OCI-LY7 (cell line): ENCODE measurements around the gene PIP5K1C. TPM values are rescaled to one million over a fixed set of nuclear protein-coding genes. Genes with fewer than 3 reads are reported as not detected.
"Not testable (repeated sequence)": the region's sequence is repeated elsewhere in the genome, so short reads cannot be mapped to it uniquely, and the experiment has no call there.

Experiments
- BruUV-seq: library from RNA; stranded (reverse); fragments of 400-500 nt; replicated peaks from 2 replicates; lab custom pipeline; 2021; lab: Mats Ljungman, UMichigan
- CTCF ChIA-PET: fragments of 300-600 bp; sonication (Branson Sonifier 250); formaldehyde crosslinking; loops from one replicate; lab custom pipeline; 2022; ENCODE audit warnings: antibody characterized with exemption; ENCODE audit not compliant: unreplicated experiment; lab: Charles Lee
- POLR2A ChIA-PET: fragments of 300-600 bp; sonication (Branson Sonifier 250); formaldehyde crosslinking; loops from one replicate; lab custom pipeline; 2022; ENCODE audit warnings: antibody characterized with exemption; lab: Charles Lee
- DNase-seq: peaks from one replicate; pipeline ENCODE4 v3.0.0-alpha.2; 2015; ENCODE audit warnings: low spot score
- H2AFZ ChIP-seq: fragments of 200-600 bp; sonication (generic), shearing (Covaris generic); 2 replicates; pipeline ENCODE4 v1.6.1; 2014; ENCODE audit warnings: mild to moderate bottlenecking, antibody characterized with exemption, low read length, moderate library complexity
- H3K27ac ChIP-seq: fragments of 200-600 bp; sonication (generic); 2 replicates; pipeline ENCODE4 v1.5.1; 2014; ENCODE audit warnings: mixed run types, low read depth, mild to moderate bottlenecking, moderate library complexity, low read length, inconsistent platforms; ENCODE audit not compliant: poor library complexity, severe bottlenecking
- H3K36me3 ChIP-seq: fragments of 200-600 bp; sonication (generic); 2 replicates; pipeline ENCODE4 v1.6.1; 2014; ENCODE audit warnings: mild to moderate bottlenecking, antibody characterized with exemption, low read length, moderate library complexity, mixed read lengths; ENCODE audit not compliant: insufficient read depth
- H3K4me1 ChIP-seq: fragments of 200-600 bp; sonication (generic); 2 replicates; pipeline ENCODE4 v1.5.1; 2014; ENCODE audit warnings: mild to moderate bottlenecking, low read length; ENCODE audit not compliant: insufficient read depth, poor library complexity, severe bottlenecking
- H3K4me2 ChIP-seq: fragments of 200-600 bp; sonication (generic); 2 replicates; pipeline ENCODE4 v1.6.1; 2014; ENCODE audit warnings: mild to moderate bottlenecking, low read length
- H3K4me3 ChIP-seq: fragments of 200-600 bp; sonication (generic); 2 replicates; pipeline ENCODE4 v1.5.1; 2014; ENCODE audit warnings: mild to moderate bottlenecking, low read depth, low read length; ENCODE audit not compliant: poor library complexity, severe bottlenecking
- H3K79me2 ChIP-seq: fragments of 200-600 bp; sonication (generic); 2 replicates; pipeline ENCODE4 v1.6.1; 2016; ENCODE audit warnings: low read depth, mild to moderate bottlenecking, low read length, moderate library complexity, mixed read lengths; ENCODE audit not compliant: insufficient read depth
- H3K9me2 ChIP-seq: fragments of 200-600 bp; sonication (generic); 2 replicates; pipeline ENCODE4 v1.6.1; 2016; ENCODE audit warnings: mild to moderate bottlenecking, low read length, mixed read lengths; ENCODE audit not compliant: insufficient read depth
- H3K9me3 ChIP-seq: fragments of 200-600 bp; sonication (generic); 2 replicates; pipeline ENCODE4 v1.6.1; 2014; ENCODE audit warnings: mild to moderate bottlenecking, mixed run types, low read length, mixed read lengths
- H4K20me1 ChIP-seq: fragments of 200-600 bp; sonication (generic); 2 replicates; pipeline ENCODE4 v1.6.1; 2014; ENCODE audit warnings: mild to moderate bottlenecking, antibody characterized with exemption, low read length, moderate library complexity, mixed read lengths; ENCODE audit not compliant: insufficient read depth
- EZH2phosphoT487 ChIP-seq: fragments of 200-600 bp; sonication (generic); IDR thresholded peaks from 2 replicates; pipeline ENCODE4 v1.6.1; 2018; ENCODE audit warnings: low read depth, borderline replicate concordance, mild to moderate bottlenecking, mixed run types, antibody characterized with exemption, low read length, moderate library complexity, mixed read lengths
- intact Hi-C: fragments of 100-400 bp; cut with micrococcal nuclease; formaldehyde crosslinking; loops from one replicate; pipeline ENCODE4 v1.10.0; 2022; ENCODE audit not compliant: unreplicated experiment
- total RNA-seq, 2 experiments: library from RNA; depleted of rRNA in 1 of 2; stranded (reverse); fragments of >200 nt in 1 of 2; shearing (Covaris generic) in 1 of 2; gene quantifications; 2 replicates each; pipeline ENCODE4 v1.2.3, GENCODE V29; 2014 to 2022
- TF ChIP-seq, protein P1 (sequence below): fragments of 200-600 bp; sonication (generic); conservative IDR thresholded peaks from 2 replicates; pipeline ENCODE4 v1.5.1; 2014; ENCODE audit warnings: mild to moderate bottlenecking, antibody characterized with exemption, low read length, moderate library complexity, mixed read lengths

The PIP5K1C gene
- total RNA-seq, 2 experiments from 2014 or later: 7.6 to 15.1 TPM

DNA sequence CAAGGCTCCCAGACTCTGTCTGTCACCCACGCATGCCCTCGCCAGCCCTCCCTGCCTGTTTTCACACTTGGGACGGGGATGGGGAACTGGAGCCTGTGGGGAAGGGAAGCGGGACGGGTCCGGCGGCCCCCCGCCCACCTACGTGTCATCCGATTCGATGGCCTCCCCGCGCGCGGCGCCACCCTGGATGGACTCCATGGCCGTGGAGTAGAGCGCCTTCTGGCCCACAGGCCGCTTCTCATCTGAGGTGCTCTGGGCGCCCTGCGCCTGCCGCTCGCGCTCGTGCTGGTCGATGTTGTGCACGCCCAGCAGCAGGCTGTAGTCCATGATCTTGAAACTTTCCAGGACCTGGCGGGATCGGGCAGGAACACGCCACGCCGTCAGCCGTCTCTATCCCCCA lies 48.6 kb downstream of the PIP5K1C start:
- no peak overlapping the region for H3K27ac ChIP-seq
- ChIA-PET CTCF (no interaction called here), POLR2A (no interaction called here)
- BruUV-seq: no TSS peak
- no peak overlapping the region for H3K4me3 ChIP-seq
- intact Hi-C loops: no loop called here
- no peaks in the 10 kb centered on the region for H3K79me2 ChIP-seq
- H4K20me1 ChIP-seq: no peaks in the 10 kb centered on the region
- H3K4me2 ChIP-seq: no peak overlapping the region
- no peaks in the 10 kb centered on the region for H3K9me2 ChIP-seq
- no peaks in the 10 kb centered on the region for H3K9me3 ChIP-seq
- H3K36me3 ChIP-seq: peaks cover under 1% of the 10 kb centered on the region; the same call in 1 of the 2 replicates
- H2AFZ ChIP-seq: no peak overlapping the region
- H3K4me1 ChIP-seq: no peaks in the 10 kb centered on the region
- no peak for DNase-seq
- no peak for TF ChIP-seq EZH2phosphoT487
- TF ChIP-seq, protein P1, sequence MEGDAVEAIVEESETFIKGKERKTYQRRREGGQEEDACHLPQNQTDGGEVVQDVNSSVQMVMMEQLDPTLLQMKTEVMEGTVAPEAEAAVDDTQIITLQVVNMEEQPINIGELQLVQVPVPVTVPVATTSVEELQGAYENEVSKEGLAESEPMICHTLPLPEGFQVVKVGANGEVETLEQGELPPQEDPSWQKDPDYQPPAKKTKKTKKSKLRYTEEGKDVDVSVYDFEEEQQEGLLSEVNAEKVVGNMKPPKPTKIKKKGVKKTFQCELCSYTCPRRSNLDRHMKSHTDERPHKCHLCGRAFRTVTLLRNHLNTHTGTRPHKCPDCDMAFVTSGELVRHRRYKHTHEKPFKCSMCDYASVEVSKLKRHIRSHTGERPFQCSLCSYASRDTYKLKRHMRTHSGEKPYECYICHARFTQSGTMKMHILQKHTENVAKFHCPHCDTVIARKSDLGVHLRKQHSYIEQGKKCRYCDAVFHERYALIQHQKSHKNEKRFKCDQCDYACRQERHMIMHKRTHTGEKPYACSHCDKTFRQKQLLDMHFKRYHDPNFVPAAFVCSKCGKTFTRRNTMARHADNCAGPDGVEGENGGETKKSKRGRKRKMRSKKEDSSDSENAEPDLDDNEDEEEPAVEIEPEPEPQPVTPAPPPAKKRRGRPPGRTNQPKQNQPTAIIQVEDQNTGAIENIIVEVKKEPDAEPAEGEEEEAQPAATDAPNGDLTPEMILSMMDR: no peak

DNA sequence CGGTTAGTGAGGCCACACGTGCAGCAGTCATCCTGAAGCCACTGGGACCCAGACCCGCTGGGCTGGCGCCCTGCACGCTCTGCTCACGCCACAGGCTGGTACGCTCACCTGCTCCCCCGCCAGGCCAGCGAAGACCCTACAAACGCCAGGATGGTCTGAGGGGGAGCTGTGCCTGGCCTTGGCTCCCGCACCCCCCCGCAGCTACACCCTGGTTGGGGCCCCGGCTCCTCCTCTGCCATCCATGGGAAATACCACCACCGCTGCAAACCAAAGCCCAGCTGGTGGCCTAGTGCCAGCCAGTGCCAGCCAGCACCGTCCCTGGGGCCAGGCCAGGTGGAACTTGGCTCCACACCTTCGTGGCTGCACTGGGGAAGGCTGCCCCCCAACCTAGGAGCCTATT lies 50.4 kb downstream of the PIP5K1C start:
- Histone ChIP-seq H2AFZ (no peak overlapping the region), H3K4me1 (no peaks in the 10 kb centered on the region), H3K36me3 (no peaks in the 10 kb centered on the region), H3K79me2 (no peaks in the 10 kb centered on the region), H3K9me2 (no peaks in the 10 kb centered on the region), H3K9me3 (no peaks in the 10 kb centered on the region), H3K4me2 (no peak overlapping the region), H3K27ac (no peak overlapping the region), H3K4me3 (no peak overlapping the region), H4K20me1 (no peaks in the 10 kb centered on the region)
- ChIA-PET POLR2A (no interaction called here), CTCF (no interaction called here)
- intact Hi-C loops: no loop called here
- DNase-seq: no peak
- no TSS peak for BruUV-seq
- TF ChIP-seq, protein P1: no peak
- no peak for TF ChIP-seq EZH2phosphoT487

DNA sequence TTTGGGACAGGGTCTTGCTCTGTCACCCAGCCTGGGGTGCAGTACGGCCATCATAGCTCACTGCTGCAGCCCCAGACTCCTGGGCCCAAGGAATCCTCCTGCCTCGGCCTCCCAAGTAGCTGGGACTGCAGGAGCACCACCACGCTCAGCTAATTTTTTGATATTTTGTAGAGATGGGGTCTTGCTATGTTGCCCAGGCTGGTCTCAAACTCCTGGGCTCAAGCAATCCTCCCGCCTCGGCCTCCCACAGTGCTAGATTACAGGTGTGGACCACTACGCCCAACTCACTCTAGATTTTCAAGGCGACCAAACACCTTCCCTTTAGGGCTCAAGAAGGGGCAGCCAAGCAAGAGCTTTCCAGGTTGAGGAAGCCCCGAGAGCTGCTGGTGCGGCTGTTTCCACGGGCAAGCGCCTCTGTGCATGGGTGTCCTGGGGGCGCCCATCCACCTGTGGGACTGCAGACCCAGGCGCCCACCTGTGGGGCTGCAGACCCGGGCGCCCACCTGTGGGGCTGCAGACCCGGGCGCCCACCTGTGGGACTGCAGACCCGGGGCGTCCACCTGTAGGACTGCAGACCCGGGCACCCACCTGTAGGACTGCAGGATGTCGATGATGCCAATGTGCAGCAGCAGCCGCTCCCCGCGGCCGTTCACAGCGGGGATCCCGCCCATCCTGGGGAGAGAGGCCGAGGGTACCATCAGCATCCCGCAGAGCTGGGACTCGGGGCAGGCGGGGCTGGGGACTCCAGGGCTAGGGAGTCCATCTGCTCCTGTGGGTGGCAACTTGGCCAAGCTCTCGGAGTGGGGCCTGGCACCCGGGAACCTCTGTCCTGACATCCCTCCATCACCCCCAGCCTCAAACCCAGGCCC lies 52.0 kb downstream of the PIP5K1C start:
- DNase-seq: no peak
- no TSS peak for BruUV-seq
- no peak overlapping the region for H3K4me2 ChIP-seq
- intact Hi-C loops: no loop called here
- H3K9me3 ChIP-seq: no peaks in the 10 kb centered on the region
- no peak overlapping the region for H3K4me3 ChIP-seq
- H3K36me3 ChIP-seq: no peaks in the 10 kb centered on the region
- H4K20me1 ChIP-seq: no peaks in the 10 kb centered on the region
- H3K4me1 ChIP-seq: no peaks in the 10 kb centered on the region
- no peak overlapping the region for H2AFZ ChIP-seq
- H3K9me2 ChIP-seq: no peaks in the 10 kb centered on the region
- no peak overlapping the region for H3K27ac ChIP-seq
- TF ChIP-seq, protein P1: no peak
- TF ChIP-seq EZH2phosphoT487: no peak
- CTCF ChIA-PET: no interaction called here
- POLR2A ChIA-PET: no interaction called here
- H3K79me2 ChIP-seq: no peaks in the 10 kb centered on the region

DNA sequence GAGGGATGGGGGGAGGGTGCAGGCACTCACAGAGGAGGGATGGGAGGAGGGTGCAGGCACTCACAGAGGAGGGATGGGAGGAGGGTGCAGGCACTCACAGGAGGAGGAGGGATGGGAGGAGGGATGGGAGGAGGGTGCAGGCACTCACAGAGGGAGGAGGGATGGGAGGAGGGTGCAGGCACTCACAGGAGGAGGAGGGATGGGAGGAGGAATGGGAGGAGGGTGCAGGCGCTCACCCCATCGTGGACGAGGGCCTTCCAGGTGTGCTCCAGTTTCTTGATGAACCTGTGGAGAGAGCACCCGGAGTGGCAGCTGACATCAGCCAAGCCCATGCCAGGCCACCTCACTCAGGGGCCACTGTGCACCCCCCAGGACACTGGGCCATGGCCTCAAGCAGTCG lies 53.2 kb downstream of the PIP5K1C start:
- H3K4me1 ChIP-seq, CTCF ChIA-PET, H3K27ac ChIP-seq, BruUV-seq, POLR2A ChIA-PET, H3K79me2 ChIP-seq, H2AFZ ChIP-seq, H3K36me3 ChIP-seq, H3K4me2 ChIP-seq, H3K4me3 ChIP-seq, intact Hi-C loops, H4K20me1 ChIP-seq, H3K9me2 ChIP-seq, H3K9me3 ChIP-seq, DNase-seq: not testable (repeated sequence)
